GM18511 (cell line): ENCODE data around the gene LARP1.
"Not testable (repeated sequence)": the region's sequence is repeated elsewhere in the genome, so short reads cannot be mapped to it uniquely, and the experiment has no call there.

Experiments
- ATAC-seq: cut with Tn5 transposase; IDR thresholded peaks from one replicate; pipeline ENCODE4 v1.9.1; 2021; ENCODE audit warnings: mild to moderate bottlenecking, moderate library complexity; ENCODE audit not compliant: unreplicated experiment

The LARP1 gene

DNA sequence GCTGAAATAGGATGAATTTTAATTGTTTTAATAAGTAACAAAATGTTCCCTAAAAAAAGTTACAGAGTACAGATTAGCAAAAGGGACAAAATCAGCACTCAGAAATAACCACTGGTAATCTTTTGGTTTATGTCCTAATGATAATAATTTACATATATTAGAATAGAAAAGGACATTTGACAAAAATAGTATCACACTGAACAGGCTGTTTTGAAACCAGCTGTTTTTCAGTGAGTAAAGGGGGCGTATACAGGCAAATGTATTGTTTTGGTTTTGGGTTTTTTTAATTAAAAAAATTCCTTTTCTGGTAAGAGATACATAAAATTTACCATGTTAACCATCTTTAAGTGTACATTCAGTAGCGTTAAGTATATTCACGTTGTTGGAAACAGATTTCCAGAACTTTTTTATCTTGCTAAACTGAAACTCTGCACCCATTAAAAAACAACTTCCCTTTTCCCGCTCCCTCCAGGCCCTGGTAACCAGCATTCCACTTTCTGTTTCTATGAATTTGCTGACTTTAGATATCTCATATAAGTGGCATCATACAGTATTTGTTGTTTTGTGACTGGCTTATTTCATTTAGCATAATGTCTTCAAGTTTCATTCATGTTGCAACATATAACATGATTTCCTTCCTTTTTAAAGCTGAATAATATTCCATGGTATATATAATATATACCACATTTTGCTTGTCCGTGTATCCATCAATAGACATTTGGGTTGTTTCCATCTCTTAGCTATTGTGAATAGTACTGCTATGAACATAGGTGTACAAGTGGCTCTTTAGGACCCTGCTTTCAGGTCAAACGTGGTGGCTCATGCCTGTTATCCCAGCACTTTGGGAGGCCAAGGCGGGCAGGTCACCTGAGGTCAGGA, 20.6 kb upstream of the LARP1 start:
- ATAC-seq, result no peak

DNA sequence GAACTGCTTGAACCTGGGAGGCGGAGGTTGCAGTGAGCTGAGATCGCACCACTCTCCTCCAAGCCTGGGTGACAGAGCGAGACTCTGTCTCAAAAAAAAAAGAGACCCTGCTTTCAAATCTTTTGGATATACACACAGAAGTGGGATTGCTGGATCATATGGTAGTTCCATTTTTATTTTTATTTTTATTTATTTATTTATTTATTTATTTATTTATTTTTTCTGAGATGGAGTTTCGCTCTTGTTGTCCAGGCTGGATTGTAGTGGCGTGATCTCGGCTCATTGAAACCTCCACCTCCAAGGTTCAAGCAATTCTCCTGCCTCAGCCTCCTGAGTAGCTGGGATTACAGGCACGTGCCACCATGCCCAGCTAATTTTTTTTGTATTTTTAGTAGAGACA, 19.8 kb upstream of the LARP1 start:
- ATAC-seq, result not testable (repeated sequence)

DNA sequence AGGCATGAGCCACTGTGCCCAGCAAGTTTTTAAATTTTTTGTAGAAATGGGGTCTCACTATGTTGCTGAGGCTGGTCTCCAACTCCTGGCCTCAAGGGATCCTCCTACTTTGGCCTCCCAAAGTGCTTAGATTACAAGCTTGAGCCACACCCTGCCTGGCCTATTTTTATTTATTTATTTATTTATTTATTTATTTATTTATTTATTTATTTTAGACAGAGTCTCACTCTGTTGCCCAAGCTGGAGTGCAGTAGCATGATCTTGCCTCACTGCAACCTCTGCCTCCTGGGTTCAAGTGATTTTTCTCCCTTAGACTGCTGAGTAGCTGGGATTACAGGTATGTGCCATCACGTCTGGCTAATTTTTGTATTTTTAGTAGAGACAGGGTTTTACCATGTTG, 18.8 kb upstream of the LARP1 start:
- not testable (repeated sequence) for ATAC-seq

DNA sequence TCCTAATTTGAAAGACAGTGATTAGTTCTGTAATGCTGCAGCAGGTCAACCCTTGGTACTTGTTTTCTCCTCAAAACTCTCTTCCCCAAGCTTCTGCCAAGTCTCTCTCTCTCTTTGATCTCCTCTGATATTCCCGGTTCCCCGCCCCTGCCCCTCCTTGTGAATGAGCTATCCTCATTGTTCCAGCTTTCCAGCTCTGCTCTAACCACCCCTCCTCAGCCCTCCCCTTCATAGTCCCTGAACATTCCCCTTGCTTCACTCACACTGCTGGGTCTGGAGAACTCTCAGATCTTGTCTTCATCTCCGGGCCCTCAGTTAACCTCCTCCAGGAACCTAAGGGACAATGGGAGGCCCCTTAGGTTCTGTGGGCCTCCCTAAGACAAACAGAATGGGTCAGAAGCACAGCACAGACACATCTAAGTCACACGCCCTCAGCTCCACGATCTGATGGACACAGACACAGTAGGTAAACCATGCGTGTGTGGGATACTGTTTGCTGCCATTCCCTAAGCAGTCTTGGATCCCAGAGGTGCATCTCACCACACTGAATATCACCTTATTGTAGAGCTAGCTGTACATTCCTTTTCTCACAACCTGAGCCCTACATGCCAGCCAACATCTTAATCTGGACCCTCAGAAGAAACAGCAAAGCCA, 17.4 kb upstream of the LARP1 start:
- no peak for ATAC-seq

DNA sequence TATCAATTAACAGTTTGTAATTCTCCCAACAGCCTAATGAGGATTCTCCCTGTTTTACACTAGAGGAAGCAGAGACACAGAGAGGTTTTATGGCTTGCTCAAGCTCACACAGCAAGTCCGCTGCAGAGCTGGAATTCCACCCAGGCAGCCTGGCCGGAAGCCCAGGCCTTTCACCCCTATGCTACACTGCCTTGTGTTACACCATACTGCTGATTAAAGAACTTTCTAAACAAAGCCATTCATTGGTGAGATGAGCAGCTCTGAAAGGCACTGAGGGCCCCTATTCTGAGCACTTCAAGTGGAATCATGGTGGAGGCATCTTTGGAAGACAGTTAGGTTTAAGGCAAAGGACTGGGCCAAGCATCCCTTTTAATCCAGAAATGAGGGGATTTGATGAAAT, 14.7 kb upstream of the LARP1 start:
- no peak for ATAC-seq

DNA sequence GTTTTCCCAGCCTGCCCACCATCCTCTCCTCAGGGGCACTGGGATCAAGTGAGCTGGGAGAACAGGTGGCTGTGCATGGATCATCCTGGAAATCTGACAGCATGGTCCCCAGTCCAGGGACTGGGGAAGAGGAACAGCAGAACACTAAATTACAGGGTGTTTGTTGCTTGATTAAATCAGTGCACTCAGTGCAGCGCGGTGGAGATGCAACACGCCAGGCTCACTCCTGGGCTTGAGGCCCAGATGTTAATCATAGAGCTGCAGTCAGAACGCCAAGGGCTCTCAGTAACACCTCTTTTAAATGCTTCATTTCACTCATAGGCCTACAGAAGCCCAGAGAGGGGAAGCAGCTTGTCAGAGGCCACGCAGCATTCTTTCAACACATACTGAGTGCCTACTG, 14.2 kb upstream of the LARP1 start:
- ATAC-seq, result no peak

DNA sequence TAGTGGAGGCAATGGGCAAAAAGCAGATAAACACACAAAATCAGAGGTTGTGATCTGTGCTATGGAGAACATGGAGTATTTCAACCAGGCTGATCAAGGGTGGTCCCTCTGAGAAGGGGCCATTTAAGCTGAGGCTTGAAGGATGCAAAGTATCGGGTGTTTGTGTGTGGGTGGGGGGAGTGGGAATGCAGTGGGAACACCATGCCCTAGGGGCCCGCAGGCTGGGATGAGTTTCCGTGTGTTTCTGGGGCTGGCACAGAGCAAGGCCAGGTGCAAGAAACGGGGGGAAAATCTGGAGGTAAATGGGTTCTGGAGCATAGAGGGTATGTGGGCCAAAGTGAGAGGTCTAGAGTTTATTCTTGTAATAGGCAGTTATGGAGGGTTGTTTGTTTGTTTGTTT, 13.8 kb upstream of the LARP1 start:
- no peak for ATAC-seq

DNA sequence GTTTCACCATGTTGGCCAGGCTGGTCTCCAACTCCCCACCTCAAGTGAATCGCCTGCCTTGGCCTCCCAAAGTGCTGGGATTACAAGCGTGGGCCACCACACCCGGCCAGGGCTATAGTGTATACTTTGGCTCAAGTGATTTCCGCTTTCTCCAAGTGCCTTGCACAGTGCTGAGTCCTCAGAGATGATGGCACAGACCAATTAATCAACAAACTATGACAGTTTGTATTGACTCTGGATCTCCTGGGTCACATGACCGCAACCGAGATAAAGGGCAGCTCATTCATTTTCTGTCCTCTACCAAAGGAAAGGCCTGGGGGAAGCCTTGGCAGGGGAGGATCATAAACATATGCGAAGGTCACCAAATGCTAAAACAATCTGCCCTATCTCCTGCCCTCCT, 11.4 kb upstream of the LARP1 start:
- no peak for ATAC-seq

DNA sequence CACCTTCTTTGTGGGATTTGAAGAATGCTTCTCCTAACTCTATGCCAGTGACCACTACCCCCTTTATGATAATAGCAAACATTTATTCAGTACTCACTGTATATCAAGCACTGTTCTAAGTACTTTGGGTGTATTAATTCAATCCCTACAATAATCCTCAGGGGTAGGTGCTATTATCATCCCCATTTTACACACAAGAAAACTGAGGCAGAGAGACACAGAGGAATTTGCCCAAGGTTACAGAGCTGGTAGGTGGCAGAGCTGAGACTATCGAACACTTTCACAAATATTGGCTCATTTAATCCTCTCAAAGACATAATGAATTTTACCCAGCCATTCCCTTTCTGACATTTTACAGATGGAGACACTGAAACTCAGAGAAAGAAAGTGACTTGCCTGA, 9.8 kb upstream of the LARP1 start:
- no peak for ATAC-seq

DNA sequence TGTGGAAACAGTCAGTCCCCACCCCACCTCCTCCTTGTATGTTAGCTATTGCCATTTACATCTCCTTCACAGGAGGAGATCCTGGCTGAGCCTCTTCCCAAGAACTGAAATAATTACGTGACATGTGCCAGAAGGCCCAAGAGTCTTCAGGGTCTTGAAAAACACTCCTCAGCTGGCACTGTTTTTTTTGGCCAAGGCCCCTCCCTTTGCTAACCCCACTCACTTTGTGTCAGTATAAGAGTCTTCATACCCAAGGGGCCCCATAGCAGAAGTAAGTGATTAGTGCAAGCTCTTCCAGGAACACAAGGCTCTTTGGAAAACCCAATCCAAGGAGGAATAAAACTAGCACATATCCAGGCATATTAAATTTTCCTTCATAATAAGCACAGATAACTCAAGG, 5.7 kb upstream of the LARP1 start:
- no peak for ATAC-seq

DNA sequence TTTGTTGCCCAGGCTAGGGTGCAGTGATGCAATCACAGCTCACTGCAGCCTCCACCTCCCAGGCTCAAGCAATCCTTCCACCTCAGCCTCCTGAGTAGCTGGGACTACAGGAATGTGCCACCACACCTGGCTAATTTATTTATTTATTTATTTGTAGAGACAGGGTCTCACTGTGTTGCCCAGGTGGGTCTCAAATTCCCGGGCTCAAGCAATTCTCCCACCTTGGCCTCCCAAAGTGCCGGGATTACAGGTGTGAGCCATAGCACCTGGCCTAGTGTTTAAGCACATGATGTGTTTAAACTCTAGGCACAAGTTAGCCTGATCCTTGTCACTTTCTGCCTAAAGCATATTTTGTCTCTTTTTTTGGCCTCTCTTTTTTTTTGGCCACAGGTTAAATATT, 4.5 kb upstream of the LARP1 start:
- ATAC-seq, result not testable (repeated sequence)

DNA sequence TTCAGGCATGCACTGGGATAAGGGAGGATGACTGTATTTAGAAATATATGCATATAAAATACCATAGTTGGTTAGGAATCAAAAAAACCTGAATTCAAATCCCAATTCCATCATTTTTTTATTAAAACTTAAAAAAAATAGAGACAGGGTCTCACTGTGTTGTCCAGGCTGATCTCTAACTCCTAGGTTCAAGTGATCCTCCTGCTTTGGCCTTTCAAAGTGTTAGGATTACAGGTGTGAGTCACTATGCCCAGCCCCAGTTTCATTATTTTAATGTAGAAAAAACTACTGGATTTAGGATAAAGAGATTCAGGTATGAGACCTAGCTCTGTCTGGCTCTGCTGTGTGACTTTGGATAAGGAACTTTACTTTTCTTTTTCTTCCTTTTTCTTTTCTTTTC, 3.3 kb upstream of the LARP1 start:
- ATAC-seq, result no peak

DNA sequence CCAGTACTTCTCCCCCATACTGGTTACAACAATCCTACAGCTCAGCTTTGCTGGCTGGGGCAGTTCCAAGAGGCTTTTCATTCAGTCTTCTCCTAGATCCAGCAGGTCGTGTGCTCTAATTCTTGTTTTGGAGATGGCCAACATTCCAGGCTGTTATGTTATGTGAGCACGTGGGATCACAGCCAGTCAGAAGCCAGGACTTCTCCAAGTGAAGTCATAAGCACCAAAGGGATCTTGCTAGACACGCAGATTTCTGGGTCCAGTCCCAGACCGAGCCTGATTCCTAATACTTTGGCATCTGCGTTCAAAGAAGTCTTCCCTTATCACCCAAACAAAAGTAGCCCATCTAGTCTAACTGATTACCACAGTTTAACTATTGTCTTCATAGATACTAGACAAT, 1.4 kb upstream of the LARP1 start:
- ATAC-seq, result no peak

DNA sequence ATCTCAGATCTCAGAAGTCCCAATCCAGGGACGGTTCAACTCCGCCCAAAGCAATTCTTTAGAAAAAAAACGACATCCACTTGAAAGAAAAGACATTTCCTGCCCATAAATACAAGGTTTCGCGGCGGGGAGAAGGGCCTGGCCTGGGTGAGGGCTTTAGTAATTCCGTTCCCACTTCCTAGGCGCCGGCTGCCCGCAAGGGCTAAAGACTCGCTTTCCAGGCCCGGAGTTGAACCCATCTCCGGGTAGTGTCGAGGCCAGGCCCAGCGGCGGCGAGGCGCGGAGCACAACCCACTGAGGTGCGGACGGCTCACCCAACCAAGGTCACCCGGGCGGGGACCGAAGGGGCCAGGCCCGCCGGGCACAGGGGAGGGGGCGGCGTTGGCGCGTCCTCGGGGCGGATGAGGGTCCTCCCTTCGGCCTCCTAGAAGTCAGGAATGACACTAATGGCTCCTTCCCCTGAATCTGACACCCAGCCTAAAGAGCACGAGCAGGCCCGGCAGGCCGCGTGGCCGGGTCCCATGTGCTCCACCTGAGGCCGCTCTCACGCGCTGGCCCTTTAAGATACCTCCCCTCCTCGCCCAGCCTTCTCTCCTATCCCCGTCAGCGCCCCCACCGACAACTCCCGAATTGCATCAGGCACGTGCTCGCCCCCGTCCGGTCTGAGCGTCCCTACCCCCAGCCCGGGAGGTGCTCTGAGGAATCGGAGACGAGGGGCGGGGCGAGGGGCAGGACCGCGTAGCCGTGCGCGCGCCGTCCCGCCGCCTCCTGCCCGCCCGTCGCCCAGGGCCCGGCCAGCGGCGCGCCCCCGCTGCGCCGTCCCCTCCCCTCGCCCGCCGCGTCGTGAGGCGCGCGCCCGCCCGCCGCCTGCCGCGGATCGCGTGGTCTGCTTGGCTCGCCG, 467 bp upstream of the LARP1 start:
- ATAC-seq, result peak; percentile 91

DNA sequence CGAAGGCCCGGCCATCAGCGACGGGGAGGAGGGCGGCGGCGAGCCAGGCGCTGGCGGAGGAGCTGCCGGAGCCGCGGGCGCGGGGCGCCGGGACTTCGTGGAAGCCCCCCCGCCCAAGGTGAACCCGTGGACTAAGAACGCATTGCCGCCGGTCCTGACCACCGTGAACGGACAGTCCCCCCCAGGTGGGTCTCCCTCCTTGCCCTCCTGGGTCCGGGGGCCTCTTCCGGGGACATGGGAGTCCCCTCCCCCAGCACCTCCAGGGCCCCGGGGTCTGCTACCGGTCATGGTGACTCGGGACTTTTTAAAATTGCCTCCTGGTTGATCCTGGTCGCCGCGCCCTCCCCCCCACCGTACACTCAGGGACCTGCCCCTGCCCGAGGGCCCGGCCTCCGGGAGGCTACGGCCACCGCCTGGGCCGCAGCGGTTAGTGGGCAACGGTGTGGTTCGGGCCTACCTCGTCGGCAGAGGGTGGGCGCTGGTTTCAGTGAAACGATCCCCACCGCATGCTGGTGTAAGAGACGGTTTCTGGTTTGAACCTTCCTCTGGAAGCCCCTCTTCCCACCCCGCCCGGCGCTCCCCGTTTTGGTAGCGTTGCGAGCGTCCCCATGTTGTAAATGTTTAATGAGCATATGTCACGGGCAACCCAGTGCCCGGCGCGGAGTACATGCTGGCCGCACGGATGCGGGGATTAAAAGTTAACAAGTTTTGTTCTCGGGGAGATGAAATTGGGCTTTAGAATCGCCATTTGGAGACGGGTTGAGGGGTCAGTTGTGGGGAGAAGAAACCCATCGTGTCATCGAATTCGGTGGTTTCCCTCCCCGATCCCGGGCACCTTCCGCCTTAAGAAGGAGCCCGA, 1.1 kb downstream of the LARP1 start:
- ATAC-seq, result no peak

DNA sequence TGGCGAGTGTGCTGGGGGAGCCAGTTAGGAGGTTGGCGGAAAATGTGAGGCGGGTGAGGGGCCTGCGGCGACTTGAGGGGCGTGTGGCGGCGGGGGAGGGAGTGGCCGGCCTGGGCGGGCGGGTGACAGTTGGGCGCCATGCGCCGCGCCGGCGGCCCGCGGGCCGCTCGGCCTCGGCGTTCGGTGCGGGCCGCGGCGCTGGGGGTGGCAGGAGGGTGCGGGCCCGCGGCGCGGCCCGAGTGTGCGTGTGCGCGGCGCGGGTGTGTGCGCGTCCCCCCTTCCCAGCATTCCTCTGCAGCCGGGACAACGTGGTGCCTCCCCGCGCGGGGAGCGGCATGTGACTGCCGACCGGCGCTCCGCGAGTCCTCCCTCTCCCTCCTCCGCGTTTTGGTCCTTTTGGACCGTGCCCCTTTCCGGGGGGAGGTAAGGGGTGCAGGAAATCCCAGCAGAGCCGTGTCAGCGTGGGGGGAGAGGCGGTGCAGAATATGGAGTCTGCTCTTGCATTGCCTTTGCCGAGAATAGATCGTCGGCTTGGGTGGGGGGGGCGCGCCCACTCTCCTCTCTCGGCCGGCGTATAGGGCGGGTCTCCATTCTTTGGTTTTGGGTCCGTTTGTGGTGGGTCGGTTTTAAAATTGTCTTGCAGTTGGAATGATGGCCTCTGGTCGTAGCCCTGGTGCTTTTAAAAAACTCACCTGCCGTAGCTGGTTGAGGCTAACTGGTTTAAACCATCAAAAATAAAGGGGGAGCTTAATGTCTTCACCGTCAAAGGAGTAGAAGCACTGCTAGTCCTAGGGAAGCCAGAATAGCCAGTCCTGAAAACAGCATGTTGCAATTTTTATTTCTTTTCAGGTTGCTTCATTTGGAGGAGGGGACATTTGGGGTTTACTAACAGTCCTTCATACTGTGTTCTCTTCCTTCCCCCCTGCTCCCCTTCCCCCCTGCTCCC, 2.0 kb downstream of the LARP1 start:
- ATAC-seq, result no peak

DNA sequence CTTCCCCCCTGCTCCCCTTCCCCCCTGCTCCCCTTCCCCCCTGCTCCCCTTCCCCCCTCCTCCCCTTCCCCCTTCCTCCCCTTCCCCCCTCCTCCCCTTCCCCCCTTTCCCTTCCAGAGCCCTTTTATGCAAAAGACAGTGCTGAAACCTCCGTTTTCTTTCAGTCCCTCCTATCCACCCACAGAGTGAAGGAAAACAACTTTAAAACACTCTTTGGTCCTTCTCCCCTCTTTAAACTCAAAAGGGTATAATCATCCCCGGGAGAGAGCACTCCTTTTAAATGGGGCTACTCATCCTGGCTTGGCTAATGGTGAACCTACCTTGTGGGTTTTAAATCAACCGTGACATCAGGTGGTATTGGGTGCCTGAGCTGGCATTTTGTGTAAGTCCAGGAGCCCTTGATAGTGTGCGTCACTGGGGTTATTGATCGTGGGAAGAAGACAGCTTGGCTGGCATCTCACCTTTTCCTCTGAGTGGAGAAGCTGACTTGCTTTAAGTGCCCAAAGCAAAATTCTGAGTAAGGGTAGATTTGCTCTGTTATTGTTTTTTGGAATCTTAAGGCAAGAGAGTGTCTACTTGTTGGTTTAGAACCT, 2.7 kb downstream of the LARP1 start:
- no peak for ATAC-seq

DNA sequence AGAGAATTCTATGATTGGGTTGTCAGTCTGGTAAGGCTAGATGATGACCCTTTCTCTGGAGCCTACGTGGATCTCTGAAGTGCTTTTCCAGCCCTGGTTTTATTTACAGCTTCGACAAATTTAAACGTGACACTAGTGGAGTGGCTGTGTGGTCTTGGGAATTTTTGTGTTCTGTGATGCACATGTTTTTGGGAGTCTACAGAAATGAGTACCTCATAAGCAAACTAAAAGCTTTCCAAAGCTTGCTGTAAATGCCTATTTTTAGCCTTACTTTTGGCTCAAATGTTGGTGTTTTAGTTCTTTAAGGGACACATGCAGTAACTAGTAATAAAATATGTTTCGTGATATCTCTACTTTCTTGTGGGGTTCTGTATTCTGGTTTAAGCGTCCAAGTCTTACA, 3.3 kb downstream of the LARP1 start:
- ATAC-seq, result no peak

DNA sequence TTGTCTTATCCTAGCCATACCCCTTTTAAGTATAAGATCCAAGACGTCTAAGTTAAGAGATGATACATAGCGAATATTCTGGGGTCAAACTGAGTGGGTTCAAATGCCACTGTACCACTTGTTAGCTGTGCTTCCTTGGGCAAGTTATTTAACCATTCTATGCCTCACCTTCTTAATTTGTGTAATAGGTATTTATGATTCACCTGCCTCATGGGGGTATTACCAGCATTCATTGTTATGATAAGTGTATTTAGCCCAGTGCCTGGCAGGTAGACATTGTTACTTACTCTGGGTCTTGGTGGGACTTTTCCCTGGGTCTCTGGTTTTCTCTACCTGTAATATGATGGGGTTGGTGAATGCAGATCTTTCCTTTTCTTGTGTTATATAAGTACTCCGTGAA, 3.8 kb downstream of the LARP1 start:
- no peak for ATAC-seq
